TTC549 (cell line): ENCODE data around the gene TEP1.
A peak's percentile ranks its signal among the peaks of the same experiment; 100 is the strongest.

Source experiments
- FAIRE-seq: peaks from 2 replicates; lab custom pipeline; 2012; peaks lifted over from hg19 to GRCh38; lab: Jason Lieb, UNC

TEP1 gene

GRCh38 chr14:20429801-20430669, 16.7 kb upstream of the TEP1 start:
- FAIRE-seq = no peak

GRCh38 chr14:20428802-20429201, 15.5 kb upstream of the TEP1 start:
- FAIRE-seq = no peak

- FAIRE-seq = no peak
These were observed 14.7 kb upstream of the TEP1 start for GRCh38 chr14:20428010-20428365.

GRCh38 chr14:20427231-20428009, 14.1 kb upstream of the TEP1 start:
- no peak for FAIRE-seq

DNA sequence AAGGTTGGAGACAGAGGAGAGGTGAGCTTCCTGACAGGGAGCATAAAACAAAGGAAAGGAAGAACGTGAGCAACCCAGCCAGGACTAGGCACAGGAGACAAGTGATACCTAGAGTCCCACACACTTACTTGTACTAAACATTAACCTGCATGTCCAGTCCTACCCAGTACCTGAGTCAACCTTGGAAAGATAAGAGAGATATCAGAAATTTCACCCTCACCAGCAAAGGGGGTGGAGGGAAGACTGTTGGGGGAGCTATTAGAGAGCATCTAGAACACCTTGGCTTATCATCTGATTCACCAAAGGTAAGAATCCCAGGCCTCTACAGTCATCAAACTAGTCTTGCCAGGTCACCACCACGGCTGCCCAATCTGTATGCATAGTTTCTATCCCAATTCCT, 11.6 kb upstream of the TEP1 start:
- FAIRE-seq = no peak

GRCh38 chr14:20422886-20423285, 9.6 kb upstream of the TEP1 start:
- FAIRE-seq = no peak

DNA sequence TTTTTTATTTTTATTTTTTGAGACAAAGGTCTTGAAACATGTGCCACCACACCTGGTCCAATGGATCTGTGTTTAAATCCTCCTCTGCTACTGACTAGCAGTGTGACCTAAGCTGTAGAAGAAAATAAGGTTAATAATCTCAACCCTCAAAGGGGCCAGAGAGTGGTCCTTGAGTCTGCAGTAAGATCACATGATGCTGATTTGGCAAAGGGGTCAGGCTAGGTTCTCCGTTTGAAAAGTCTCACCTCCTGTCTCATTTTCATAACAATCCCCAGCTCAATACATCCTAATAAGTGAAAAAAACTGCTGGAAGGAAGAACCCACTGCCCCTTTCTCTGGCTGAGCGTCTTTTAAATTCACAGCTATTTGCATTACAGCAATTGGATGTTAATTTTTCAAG, 8.0 kb upstream of the TEP1 start:
- FAIRE-seq = no peak

DNA sequence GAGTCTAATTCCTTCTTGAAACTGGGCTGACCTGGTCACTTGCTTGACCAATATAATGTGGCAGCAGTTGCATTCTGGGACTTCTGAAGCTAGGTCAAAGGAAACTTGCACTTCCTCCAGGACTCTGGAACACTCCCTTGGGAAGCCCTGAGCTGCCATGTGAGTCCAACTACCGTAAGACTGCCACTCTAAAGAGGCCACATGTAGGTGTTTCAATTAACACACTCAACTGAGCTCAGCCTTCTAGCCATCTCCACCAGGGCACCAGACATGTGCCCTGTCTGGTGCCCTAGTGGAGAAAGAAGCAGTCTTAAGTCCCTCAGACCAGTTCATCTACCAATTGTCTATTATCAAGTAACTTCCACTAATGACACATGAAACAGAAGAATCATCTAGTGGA, 6.1 kb upstream of the TEP1 start:
- FAIRE-seq = no peak

GRCh38 chr14:20418501-20418909, 5.2 kb upstream of the TEP1 start:
- FAIRE-seq = no peak

DNA sequence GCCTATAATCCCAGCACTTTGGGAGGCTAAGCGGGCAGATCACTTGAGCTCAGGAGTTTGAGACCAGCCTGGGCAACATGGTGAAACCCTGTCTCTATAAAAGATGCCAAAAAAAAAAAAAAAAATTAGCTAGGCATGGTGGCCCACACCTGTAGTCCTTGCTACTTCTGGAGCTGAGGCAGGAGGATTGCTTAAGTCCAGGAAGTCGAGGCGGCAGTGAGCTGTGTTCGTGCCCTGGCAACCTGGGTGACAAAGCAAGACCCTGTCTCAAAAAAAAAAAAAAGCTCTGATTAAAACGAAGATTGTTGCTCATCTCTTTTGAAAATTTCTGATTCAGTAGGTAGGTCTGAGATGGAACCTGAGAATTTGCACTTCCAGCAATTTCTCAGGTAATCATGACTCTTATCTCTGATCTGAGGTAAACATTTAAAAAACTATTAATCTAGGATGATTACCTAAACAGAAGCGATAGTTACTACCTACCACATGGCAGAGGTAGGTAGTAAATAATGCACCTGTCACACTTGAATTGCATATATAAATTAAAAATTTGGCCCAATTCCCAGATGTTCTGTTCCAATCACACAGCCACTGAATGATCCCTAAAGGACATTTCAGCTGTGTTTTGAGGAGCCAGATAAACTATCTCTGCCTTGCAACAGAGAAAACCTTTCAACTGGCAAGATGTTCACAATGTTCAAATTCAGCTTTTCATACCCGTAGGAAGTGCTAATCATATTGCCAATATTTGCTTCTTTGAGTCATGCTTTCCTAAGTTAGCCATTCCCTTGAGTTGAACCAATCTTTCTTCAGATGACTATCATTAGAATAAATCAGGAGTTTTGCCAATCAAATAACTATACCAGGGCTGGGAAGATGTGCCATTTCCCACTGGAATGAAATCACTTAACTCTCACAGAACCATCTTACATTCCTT, 4.2 kb upstream of the TEP1 start:
- no peak for FAIRE-seq

GRCh38 chr14:20416223-20416622, 2.9 kb upstream of the TEP1 start:
- no peak for FAIRE-seq

DNA sequence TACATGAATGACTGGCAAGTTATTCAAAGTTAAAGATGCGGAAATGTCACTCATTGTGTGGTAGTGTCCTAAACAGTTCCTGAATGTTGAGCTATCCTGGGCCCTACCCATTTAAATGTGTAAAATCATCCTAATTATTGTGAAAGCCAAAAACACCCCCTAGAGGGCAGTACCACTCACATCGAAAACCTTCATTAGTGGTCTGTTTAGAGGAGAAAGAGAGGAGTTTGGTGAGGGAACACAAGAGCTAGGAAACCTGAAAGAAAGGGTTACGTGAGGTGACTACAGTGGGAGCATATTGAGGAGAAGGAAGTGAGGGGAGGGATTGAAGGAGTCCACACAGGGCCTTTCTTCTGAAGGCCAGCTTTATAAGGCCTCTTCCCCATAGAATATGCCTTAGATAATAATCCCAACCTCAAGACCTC, 2.5 kb upstream of the TEP1 start:
- FAIRE-seq = peak; percentile 7

DNA sequence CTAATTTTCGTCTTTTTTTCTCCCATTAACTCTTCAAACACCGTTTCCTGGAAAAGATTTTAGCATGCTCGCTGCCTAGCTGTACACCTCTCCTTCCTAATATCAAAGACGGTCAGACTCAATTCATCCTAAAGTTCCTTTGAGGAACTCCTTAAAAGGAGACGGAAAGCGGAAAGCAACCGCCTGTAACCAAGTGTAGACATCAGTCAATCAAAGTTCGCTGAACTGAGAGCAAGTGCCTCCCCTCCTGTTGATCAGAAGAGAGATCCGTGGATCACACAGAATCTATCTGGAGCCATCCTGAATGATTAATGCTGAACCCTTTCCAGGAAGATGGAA, 412 bp upstream of the TEP1 start:
- FAIRE-seq = no peak

DNA sequence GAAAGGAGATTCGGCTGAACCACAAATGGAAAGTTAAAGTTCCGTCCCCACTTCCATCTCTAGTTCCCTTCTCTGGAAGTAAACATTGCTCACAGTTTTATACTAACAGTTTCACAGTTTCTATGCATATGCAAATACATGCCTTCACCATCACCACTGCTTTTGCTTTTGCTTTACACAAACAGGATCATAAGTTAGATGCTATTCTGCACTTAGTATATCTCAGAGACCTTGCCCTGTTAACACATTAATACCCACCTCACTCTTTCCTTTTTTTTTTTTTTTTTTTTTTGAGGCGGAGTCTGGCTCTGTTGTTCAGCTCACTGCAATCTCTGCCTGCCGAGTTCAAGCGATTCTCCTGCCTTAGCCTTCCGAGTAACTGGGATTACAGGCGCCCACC, 890 bp downstream of the TEP1 start:
- no peak for FAIRE-seq

DNA sequence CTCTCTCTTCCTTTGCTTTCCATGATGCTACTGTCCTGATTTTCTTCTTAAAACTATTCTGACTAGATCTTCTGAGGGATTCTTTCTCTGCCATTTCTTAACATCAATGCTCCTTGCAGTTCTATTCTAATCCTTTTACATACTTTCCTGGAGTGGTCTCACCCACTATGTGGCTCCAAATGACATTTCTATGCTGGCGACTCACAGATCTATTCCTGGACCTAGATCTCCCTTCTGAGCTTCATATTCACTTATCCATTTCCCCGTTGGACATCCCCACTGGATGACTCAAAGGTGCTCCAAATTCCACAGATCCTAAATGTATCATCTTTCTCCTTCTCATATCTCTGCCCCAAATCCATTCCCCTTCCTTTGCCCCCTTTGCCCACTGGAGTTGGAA, 4.1 kb downstream of the TEP1 start:
- no peak for FAIRE-seq

DNA sequence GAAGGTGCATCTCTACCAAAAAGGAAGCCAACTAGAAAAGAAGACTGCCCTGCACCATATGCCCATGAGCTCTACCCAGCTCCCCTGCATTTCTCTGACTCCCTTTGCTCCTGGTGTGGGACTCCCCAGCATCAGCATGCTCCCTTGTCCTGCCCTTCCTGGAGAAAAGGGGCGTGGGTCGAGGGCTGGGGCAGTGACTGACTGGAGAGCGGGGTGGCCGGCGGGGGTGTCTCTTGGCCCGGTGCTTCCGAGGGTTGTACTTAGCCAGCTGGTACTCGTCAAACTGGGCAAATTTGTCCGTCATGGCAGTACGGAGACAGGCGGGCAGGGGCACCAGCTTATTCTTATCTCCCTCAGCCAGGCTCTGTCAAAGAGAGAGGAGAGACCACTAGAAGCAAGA, 9.8 kb downstream of the TEP1 start:
- no peak for FAIRE-seq

- FAIRE-seq = no peak
These were observed 12.2 kb downstream of the TEP1 start for GRCh38 chr14:20400965-20401593.

GRCh38 chr14:20400589-20400964, 12.7 kb downstream of the TEP1 start:
- FAIRE-seq = no peak

GRCh38 chr14:20397511-20397910, 15.8 kb downstream of the TEP1 start:
- no peak for FAIRE-seq

DNA sequence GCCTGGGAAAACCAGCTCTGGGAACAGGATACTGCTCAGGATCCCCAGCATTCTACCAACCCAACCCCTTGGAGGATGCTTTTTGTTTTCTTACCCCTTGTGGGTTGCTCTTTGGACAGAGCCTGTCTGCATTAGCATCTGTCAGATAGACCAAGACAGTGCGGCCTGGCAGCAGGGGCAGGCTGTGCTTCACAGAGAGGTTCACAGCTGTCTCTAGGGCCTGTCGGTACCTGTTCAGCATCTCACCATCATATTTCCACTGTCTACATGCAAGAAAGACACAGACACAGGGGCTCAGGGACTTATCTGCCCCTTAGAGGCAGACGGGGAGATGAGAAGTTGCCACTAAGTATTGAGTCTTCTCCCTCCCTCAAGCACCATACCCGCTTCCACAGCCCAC, 21.8 kb downstream of the TEP1 start:
- no peak for FAIRE-seq

- FAIRE-seq = no peak
These were observed 25.1 kb downstream of the TEP1 start for GRCh38 chr14:20388159-20388558.

DNA sequence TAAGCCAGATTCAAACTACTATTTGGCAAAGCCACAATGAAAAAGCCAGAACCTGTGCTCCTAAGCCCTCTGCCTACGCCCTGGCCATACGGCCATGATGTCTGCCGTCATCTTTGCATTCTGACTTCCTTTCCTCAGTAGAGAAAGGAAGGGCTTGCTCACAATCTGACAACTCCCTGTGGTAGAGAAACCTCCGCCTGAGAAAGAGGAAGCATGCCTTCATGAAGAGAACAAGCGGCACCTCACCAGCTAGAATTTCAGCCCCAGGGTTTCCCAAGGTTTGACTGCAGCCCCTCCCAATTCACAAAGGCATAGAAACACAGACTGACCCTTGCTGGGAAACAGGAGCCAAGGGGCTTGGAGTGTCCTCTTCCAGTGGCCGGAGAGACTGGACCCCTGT, 25.7 kb downstream of the TEP1 start:
- FAIRE-seq = no peak
